PFSK-1 (cell line): ENCODE data around the gene NMB.

Source experiments
- FOXP2 ChIP-seq: optimal IDR thresholded peaks from 2 replicates; pipeline ENCODE3; 2011; ENCODE audit warnings: borderline replicate concordance, control low read depth, inconsistent platforms; ENCODE audit not compliant: insufficient read depth; ENCODE audit errors: extremely low read length, extremely low read depth
- POLR2AphosphoS5 ChIP-seq: IDR thresholded peaks from 2 replicates; pipeline ENCODE4 v1.6.1; 2012; ENCODE audit warnings: low read depth, mild to moderate bottlenecking, control low read depth, low read length, moderate library complexity
- SIN3A ChIP-seq: IDR thresholded peaks from 2 replicates; pipeline ENCODE4 v1.6.1; 2012; ENCODE audit warnings: mild to moderate bottlenecking, low read length, moderate library complexity, borderline replicate concordance; ENCODE audit not compliant: insufficient read depth
- TAF1 ChIP-seq: IDR thresholded peaks from 2 replicates; pipeline ENCODE4 v1.6.1; 2012; ENCODE audit warnings: low read length, control low read depth, borderline replicate concordance; ENCODE audit not compliant: insufficient read depth
- TF ChIP-seq, protein P1 (sequence below), 2 experiments: IDR thresholded peaks; 2 replicates each; pipeline versions ENCODE4 v1.6.1 to v1.8.0; 2011 to 2012; ENCODE audit warnings: low read depth in 2 of 2, low read length in 2 of 2, control low read depth in 1 of 2, inconsistent platforms in 1 of 2, mild to moderate bottlenecking in 1 of 2, moderate library complexity in 1 of 2; ENCODE audit not compliant: insufficient read depth in 1 of 2

DNA sequence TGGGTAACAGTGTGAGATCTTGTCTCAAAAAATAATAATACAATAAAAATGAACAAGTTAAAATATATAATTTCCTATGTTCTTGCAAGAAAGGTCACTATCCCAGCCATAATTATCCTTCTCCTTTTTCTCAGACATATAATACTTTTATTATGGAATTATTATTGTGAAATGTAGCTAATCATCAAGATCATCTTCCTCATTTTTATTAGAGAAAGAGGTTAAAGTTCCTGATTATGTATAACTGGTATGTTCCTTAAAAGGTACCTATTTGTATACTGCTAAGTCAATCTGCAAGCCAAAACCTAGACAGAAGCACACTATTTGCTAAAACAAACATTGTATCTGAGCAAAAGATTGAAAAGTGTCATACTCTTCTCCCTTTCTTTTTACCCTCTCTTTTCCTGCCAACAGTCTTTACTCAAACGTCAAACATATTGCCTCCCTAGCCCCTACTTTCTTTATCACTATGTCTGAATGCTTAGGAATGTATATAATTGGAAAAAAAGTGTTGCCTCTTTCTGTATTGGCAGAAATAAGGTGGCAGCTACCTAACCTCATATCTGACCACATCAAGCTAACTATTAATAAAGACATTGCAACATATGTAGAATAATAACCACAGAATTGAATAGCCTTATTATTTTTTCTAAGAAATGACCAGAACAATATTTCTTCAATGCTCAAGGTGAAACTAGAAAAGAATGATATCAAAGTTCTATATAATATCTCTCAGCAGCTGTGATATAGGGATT, 39.4 kb upstream of the NMB start:
- no peak for TF ChIP-seq TAF1
- no peak for TF ChIP-seq SIN3A
- no peak for TF ChIP-seq POLR2AphosphoS5
- TF ChIP-seq, protein P1, sequence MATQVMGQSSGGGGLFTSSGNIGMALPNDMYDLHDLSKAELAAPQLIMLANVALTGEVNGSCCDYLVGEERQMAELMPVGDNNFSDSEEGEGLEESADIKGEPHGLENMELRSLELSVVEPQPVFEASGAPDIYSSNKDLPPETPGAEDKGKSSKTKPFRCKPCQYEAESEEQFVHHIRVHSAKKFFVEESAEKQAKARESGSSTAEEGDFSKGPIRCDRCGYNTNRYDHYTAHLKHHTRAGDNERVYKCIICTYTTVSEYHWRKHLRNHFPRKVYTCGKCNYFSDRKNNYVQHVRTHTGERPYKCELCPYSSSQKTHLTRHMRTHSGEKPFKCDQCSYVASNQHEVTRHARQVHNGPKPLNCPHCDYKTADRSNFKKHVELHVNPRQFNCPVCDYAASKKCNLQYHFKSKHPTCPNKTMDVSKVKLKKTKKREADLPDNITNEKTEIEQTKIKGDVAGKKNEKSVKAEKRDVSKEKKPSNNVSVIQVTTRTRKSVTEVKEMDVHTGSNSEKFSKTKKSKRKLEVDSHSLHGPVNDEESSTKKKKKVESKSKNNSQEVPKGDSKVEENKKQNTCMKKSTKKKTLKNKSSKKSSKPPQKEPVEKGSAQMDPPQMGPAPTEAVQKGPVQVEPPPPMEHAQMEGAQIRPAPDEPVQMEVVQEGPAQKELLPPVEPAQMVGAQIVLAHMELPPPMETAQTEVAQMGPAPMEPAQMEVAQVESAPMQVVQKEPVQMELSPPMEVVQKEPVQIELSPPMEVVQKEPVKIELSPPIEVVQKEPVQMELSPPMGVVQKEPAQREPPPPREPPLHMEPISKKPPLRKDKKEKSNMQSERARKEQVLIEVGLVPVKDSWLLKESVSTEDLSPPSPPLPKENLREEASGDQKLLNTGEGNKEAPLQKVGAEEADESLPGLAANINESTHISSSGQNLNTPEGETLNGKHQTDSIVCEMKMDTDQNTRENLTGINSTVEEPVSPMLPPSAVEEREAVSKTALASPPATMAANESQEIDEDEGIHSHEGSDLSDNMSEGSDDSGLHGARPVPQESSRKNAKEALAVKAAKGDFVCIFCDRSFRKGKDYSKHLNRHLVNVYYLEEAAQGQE (IDR thresholded peaks at IDR 0.05; ENCODE audit: insufficient read depth in 1 of 2, low read depth in 2 of 2, low read length in 2 of 2) = no peak
- no peak for TF ChIP-seq FOXP2
